Keratinocyte (primary cell): ENCODE results near the gene ANKRD6. TPM values are rescaled to one million over a fixed set of nuclear protein-coding genes. Genes with fewer than 3 reads are reported as not detected.
A peak's percentile ranks its signal among the peaks of the same experiment; 100 is the strongest.

ENCODE experiments used
- DNase-seq: peaks from one replicate; pipeline ENCODE4 v3.0.0-alpha.2; 2011; ENCODE audit warnings: low read depth, missing footprints, low spot score
- FAIRE-seq: peaks from 2 replicates; lab custom pipeline; 2011; peaks lifted over from hg19 to GRCh38; lab: Jason Lieb, UNC
- H2AFZ ChIP-seq: 2 replicates; pipeline ENCODE4 v1.6.0; 2012; ENCODE audit warnings: low read length, control low read depth, inconsistent platforms; ENCODE audit not compliant: control insufficient read depth
- H3K27ac ChIP-seq: 2 replicates; pipeline ENCODE4 v1.5.1; 2011; ENCODE audit warnings: low read length; ENCODE audit not compliant: control insufficient read depth, insufficient read depth
- H3K27me3 ChIP-seq: 3 replicates; pipeline ENCODE4 v1.6.0; 2011; ENCODE audit warnings: low read length; ENCODE audit not compliant: control insufficient read depth, insufficient read depth; ENCODE audit errors: extremely low read depth
- H3K36me3 ChIP-seq, 2 experiments: 2 replicates in 1 of 2; 3 replicates in 1 of 2; pipeline ENCODE4 v1.5.1; 2011; ENCODE audit warnings: low read length in 2 of 2, mild to moderate bottlenecking in 1 of 2; ENCODE audit not compliant: control insufficient read depth in 2 of 2, insufficient read depth in 2 of 2; ENCODE audit errors: extremely low read depth in 1 of 2
- H3K4me1 ChIP-seq: 3 replicates; pipeline ENCODE4 v1.5.1; 2011; ENCODE audit warnings: low read length; ENCODE audit not compliant: control insufficient read depth, insufficient read depth; ENCODE audit errors: extremely low read depth
- H3K4me2 ChIP-seq: 3 replicates; pipeline ENCODE4 v1.6.0; 2011; ENCODE audit warnings: low read depth, low read length; ENCODE audit not compliant: control insufficient read depth, insufficient read depth; ENCODE audit errors: extremely low read depth
- H3K4me3 ChIP-seq, 3 experiments: fragments of 200-600 bp in 1 of 3; sonication (generic) in 1 of 3; 2 replicates in 2 of 3; 3 replicates in 1 of 3; pipeline ENCODE4 v1.5.1; 2011 to 2016; ENCODE audit warnings: low read length in 3 of 3, mild to moderate bottlenecking in 3 of 3, control low read depth in 2 of 3, inconsistent platforms in 1 of 3, low read depth in 1 of 3, mixed read lengths in 1 of 3, mixed run types in 1 of 3, moderate library complexity in 1 of 3; ENCODE audit not compliant: control insufficient read depth in 2 of 3, insufficient read depth in 2 of 3; ENCODE audit errors: extremely low read depth in 1 of 3
- H3K79me2 ChIP-seq: 2 replicates; pipeline ENCODE4 v1.6.0; 2012; ENCODE audit warnings: low read length; ENCODE audit not compliant: control insufficient read depth, insufficient read depth
- H3K9ac ChIP-seq: 3 replicates; pipeline ENCODE4 v1.6.0; 2011; ENCODE audit warnings: low read length; ENCODE audit not compliant: control insufficient read depth, insufficient read depth; ENCODE audit errors: extremely low read depth
- H3K9me1 ChIP-seq: 3 replicates; pipeline ENCODE4 v1.6.0; 2011; ENCODE audit warnings: low read length; ENCODE audit not compliant: control insufficient read depth, insufficient read depth; ENCODE audit errors: extremely low read depth
- H3K9me3 ChIP-seq: 2 replicates; pipeline ENCODE4 v1.5.1; 2012; ENCODE audit warnings: low read depth, low read length; ENCODE audit not compliant: control insufficient read depth
- H4K20me1 ChIP-seq: 3 replicates; pipeline ENCODE4 v1.6.0; 2011; ENCODE audit warnings: low read length; ENCODE audit not compliant: control insufficient read depth, insufficient read depth; ENCODE audit errors: extremely low read depth
- CTCF ChIP-seq, 3 experiments: IDR thresholded peaks in 1 of 3; conservative IDR thresholded peaks in 1 of 3; optimal IDR thresholded peaks in 1 of 3; 2 replicates in 2 of 3; 3 replicates in 1 of 3; pipeline versions ENCODE3 to v1.5.1; 2011; ENCODE audit warnings: low read length in 3 of 3, mild to moderate bottlenecking in 3 of 3, moderate library complexity in 2 of 3, control low read depth in 1 of 3, inconsistent platforms in 1 of 3; ENCODE audit not compliant: insufficient read depth in 2 of 3; ENCODE audit errors: extremely low read depth in 1 of 3
- EZH2 ChIP-seq: IDR thresholded peaks from one replicate; pipeline ENCODE4 v1.6.1; 2012; ENCODE audit warnings: inconsistent platforms, mild to moderate bottlenecking, low read length, moderate library complexity
- dilution Hi-C: fragments of 300-500 bp; cut with MboI; formaldehyde crosslinking; loops from one replicate; pipeline ENCODE4 v1.7.0; 2020; ENCODE audit warnings: low sequenced_read_pairs; ENCODE audit not compliant: extremely low pct_ligation_motif_present
- polyA plus RNA-seq, 5 experiments: library from polyadenylated mRNA; depleted of rRNA in 3 of 5; stranded (reverse) in 3 of 5; stranded (forward) in 1 of 5; unstranded in 1 of 5; fragments of >200 nt; gene quantifications; 1 replicate in 1 of 5; 2 replicates in 3 of 5; 3 replicates in 1 of 5; pipeline versions ENCODE4 v1.2.1 to v1.2.3, GENCODE V29; 2011 to 2012; ENCODE audit warnings: missing spikeins in 2 of 5, low read depth in 1 of 5, low replicate concordance in 1 of 5

Gene ANKRD6
- polyA plus RNA-seq, 1 donor (not counting 4 experiments of a cell fraction or from before 2014, with no cell fraction given) = 5.7 TPM

GRCh38 chr6:89611666-89612065 lies 178.7 kb downstream of the ANKRD6 start:
- H3K4me1 ChIP-seq = peaks cover 8% of the 10 kb centered on the region
- FAIRE-seq (no peak), DNase-seq (no peak)
- H3K9me1 ChIP-seq = no peaks in the 10 kb centered on the region
- no peaks in the 10 kb centered on the region for H4K20me1 ChIP-seq
- H3K27me3 ChIP-seq = no peaks in the 10 kb centered on the region
- H3K4me2 ChIP-seq = peak overlapping the region; percentile 35
- H3K9ac ChIP-seq = no peak overlapping the region
- TF ChIP-seq EZH2 (no peak), CTCF (optimal IDR thresholded peaks at IDR 0.05 in 1 of 3, IDR thresholded peaks at IDR 0.05 in 1 of 3, conservative IDR thresholded peaks at IDR 0.05 in 1 of 3; ENCODE audit: extremely low read depth in 1 of 3, insufficient read depth in 2 of 3, low read length in 3 of 3) (no peak)
- H3K79me2 ChIP-seq = no peaks in the 10 kb centered on the region
- H3K27ac ChIP-seq = no peak overlapping the region
- no peaks in the 10 kb centered on the region for H3K9me3 ChIP-seq
- H3K4me3 ChIP-seq = no peak overlapping the region
- dilution Hi-C loops = no loop called here
- H3K36me3 ChIP-seq = no peaks in the 10 kb centered on the region
- H2AFZ ChIP-seq = peak overlapping the region; percentile 29

GRCh38 chr6:89612121-89612520 lies 179.2 kb downstream of the ANKRD6 start:
- DNase-seq (no peak), FAIRE-seq (peak; percentile 23)
- peak overlapping the region; percentile 29 for H2AFZ ChIP-seq
- dilution Hi-C loops = no loop called here
- no peak overlapping the region for H3K4me3 ChIP-seq
- H3K9me3 ChIP-seq = no peaks in the 10 kb centered on the region
- H3K27ac ChIP-seq = no peak overlapping the region
- H3K4me1 ChIP-seq = peaks cover 8% of the 10 kb centered on the region
- no peak overlapping the region for H3K9ac ChIP-seq
- H4K20me1 ChIP-seq = no peaks in the 10 kb centered on the region
- H3K36me3 ChIP-seq = no peaks in the 10 kb centered on the region
- no peaks in the 10 kb centered on the region for H3K27me3 ChIP-seq
- peak overlapping the region; percentile 35 for H3K4me2 ChIP-seq
- H3K9me1 ChIP-seq = no peaks in the 10 kb centered on the region
- no peaks in the 10 kb centered on the region for H3K79me2 ChIP-seq
- TF ChIP-seq CTCF (optimal IDR thresholded peaks at IDR 0.05 in 1 of 3, IDR thresholded peaks at IDR 0.05 in 1 of 3, conservative IDR thresholded peaks at IDR 0.05 in 1 of 3; ENCODE audit: extremely low read depth in 1 of 3, insufficient read depth in 2 of 3, low read length in 3 of 3) = peak; percentile 22 to 36 (median 35)
- TF ChIP-seq EZH2 = no peak
